ENCODE results near the gene SLC16A8. TPM values are rescaled to one million over a fixed set of nuclear protein-coding genes. Genes with fewer than 3 reads are reported as not detected.

SLC16A8 gene
- total and polyA plus RNA-seq, 9 of the 15 experiments (the other 6 are each of a cell fraction or from before 2014, with no cell fraction given) = not detected

DNA sequence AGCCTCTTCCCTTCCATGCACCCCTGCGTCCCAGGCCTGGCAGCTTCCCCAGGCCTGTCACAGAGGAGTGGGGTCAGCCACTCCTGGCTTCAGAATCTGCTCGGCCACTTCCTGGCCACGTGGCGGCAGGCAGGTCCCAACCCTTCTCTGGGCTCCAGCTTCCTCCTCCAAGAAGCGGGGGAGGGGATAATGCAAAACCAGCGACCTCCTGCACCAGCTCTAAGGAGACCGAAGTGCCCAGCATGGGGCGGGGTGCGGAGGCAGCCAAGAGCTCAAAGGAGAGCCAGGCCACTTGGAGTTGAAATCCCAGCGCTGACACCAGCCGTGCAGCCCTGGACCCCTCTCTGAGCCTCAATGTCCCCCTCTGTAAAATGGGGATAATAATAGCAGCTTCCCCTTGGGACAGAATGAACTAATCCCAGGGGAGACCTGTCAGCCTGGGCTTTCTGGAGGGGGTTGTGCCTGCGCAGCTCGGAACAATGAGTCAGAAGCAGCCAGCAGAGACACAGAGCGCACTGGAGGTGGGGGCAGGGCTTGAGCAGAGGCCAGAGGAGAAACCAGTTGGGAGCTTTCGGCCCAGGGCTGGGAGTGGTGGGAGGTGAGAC is 49.6 kb downstream of the SLC16A8 start (continued):
- TF ChIP-seq, protein P1, sequence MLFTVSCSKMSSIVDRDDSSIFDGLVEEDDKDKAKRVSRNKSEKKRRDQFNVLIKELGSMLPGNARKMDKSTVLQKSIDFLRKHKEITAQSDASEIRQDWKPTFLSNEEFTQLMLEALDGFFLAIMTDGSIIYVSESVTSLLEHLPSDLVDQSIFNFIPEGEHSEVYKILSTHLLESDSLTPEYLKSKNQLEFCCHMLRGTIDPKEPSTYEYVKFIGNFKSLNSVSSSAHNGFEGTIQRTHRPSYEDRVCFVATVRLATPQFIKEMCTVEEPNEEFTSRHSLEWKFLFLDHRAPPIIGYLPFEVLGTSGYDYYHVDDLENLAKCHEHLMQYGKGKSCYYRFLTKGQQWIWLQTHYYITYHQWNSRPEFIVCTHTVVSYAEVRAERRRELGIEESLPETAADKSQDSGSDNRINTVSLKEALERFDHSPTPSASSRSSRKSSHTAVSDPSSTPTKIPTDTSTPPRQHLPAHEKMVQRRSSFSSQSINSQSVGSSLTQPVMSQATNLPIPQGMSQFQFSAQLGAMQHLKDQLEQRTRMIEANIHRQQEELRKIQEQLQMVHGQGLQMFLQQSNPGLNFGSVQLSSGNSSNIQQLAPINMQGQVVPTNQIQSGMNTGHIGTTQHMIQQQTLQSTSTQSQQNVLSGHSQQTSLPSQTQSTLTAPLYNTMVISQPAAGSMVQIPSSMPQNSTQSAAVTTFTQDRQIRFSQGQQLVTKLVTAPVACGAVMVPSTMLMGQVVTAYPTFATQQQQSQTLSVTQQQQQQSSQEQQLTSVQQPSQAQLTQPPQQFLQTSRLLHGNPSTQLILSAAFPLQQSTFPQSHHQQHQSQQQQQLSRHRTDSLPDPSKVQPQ (CRISPR knock-in tag; IDR thresholded peaks at IDR 0.05; ENCODE audit: borderline replicate concordance) = no peak
- TF ChIP-seq FOS (IDR thresholded peaks at IDR 0.05; ENCODE audit: extremely low read depth, insufficient read length) (no peak), ZNF316 (IDR thresholded peaks at IDR 0.05) (no peak; the same call in 1 of the 2 replicates), RB1 (IDR thresholded peaks at IDR 0.05; ENCODE audit: low read depth) (no peak), RBM25 (IDR thresholded peaks at IDR 0.05; ENCODE audit: low read depth, low read length, severe bottlenecking) (peak; percentile 90), NFE2L1 (tag; IDR thresholded peaks at IDR 0.05; ENCODE audit: borderline replicate concordance, low read depth) (no peak), DACH1 (IDR thresholded peaks at IDR 0.05; ENCODE audit: partially characterized antibody) (peak; percentile 18)
- TF ChIP-seq, protein P2, sequence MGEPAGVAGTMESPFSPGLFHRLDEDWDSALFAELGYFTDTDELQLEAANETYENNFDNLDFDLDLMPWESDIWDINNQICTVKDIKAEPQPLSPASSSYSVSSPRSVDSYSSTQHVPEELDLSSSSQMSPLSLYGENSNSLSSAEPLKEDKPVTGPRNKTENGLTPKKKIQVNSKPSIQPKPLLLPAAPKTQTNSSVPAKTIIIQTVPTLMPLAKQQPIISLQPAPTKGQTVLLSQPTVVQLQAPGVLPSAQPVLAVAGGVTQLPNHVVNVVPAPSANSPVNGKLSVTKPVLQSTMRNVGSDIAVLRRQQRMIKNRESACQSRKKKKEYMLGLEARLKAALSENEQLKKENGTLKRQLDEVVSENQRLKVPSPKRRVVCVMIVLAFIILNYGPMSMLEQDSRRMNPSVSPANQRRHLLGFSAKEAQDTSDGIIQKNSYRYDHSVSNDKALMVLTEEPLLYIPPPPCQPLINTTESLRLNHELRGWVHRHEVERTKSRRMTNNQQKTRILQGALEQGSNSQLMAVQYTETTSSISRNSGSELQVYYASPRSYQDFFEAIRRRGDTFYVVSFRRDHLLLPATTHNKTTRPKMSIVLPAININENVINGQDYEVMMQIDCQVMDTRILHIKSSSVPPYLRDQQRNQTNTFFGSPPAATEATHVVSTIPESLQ (CRISPR knock-in tag; IDR thresholded peaks at IDR 0.05) = no peak
- TF ChIP-seq, protein P3, sequence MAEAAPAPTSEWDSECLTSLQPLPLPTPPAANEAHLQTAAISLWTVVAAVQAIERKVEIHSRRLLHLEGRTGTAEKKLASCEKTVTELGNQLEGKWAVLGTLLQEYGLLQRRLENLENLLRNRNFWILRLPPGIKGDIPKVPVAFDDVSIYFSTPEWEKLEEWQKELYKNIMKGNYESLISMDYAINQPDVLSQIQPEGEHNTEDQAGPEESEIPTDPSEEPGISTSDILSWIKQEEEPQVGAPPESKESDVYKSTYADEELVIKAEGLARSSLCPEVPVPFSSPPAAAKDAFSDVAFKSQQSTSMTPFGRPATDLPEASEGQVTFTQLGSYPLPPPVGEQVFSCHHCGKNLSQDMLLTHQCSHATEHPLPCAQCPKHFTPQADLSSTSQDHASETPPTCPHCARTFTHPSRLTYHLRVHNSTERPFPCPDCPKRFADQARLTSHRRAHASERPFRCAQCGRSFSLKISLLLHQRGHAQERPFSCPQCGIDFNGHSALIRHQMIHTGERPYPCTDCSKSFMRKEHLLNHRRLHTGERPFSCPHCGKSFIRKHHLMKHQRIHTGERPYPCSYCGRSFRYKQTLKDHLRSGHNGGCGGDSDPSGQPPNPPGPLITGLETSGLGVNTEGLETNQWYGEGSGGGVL (CRISPR knock-in tag; IDR thresholded peaks at IDR 0.05) = no peak
- TF ChIP-seq, protein P4, sequence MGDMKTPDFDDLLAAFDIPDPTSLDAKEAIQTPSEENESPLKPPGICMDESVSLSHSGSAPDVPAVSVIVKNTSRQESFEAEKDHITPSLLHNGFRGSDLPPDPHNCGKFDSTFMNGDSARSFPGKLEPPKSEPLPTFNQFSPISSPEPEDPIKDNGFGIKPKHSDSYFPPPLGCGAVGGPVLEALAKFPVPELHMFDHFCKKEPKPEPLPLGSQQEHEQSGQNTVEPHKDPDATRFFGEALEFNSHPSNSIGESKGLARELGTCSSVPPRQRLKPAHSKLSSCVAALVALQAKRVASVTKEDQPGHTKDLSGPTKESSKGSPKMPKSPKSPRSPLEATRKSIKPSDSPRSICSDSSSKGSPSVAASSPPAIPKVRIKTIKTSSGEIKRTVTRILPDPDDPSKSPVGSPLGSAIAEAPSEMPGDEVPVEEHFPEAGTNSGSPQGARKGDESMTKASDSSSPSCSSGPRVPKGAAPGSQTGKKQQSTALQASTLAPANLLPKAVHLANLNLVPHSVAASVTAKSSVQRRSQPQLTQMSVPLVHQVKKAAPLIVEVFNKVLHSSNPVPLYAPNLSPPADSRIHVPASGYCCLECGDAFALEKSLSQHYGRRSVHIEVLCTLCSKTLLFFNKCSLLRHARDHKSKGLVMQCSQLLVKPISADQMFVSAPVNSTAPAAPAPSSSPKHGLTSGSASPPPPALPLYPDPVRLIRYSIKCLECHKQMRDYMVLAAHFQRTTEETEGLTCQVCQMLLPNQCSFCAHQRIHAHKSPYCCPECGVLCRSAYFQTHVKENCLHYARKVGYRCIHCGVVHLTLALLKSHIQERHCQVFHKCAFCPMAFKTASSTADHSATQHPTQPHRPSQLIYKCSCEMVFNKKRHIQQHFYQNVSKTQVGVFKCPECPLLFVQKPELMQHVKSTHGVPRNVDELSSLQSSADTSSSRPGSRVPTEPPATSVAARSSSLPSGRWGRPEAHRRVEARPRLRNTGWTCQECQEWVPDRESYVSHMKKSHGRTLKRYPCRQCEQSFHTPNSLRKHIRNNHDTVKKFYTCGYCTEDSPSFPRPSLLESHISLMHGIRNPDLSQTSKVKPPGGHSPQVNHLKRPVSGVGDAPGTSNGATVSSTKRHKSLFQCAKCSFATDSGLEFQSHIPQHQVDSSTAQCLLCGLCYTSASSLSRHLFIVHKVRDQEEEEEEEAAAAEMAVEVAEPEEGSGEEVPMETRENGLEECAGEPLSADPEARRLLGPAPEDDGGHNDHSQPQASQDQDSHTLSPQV (IDR thresholded peaks at IDR 0.05) = peak; percentile 90
- TF ChIP-seq, protein P5, sequence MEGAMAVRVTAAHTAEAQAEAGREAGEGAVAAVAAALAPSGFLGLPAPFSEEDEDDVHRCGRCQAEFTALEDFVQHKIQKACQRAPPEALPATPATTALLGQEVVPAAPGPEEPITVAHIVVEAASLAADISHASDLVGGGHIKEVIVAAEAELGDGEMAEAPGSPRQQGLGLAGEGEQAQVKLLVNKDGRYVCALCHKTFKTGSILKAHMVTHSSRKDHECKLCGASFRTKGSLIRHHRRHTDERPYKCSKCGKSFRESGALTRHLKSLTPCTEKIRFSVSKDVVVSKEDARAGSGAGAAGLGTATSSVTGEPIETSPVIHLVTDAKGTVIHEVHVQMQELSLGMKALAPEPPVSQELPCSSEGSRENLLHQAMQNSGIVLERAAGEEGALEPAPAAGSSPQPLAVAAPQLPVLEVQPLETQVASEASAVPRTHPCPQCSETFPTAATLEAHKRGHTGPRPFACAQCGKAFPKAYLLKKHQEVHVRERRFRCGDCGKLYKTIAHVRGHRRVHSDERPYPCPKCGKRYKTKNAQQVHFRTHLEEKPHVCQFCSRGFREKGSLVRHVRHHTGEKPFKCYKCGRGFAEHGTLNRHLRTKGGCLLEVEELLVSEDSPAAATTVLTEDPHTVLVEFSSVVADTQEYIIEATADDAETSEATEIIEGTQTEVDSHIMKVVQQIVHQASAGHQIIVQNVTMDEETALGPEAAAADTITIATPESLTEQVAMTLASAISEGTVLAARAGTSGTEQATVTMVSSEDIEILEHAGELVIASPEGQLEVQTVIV (CRISPR knock-in tag; IDR thresholded peaks at IDR 0.05; ENCODE audit: borderline replicate concordance) = no peak
